ENCODE data around the gene FBXO9.
"Not testable (repeated sequence)": the region's sequence is repeated elsewhere in the genome, so short reads cannot be mapped to it uniquely, and the experiment has no call there.

Gene FBXO9

GRCh38 chr6:53056273-53056672, 8.9 kb upstream of the FBXO9 start:
- no peak for TF ChIP-seq CTCF (conservative IDR thresholded peaks at IDR 0.05; ENCODE audit: low read depth, low read length)
- no peak overlapping the region for H3K4me3 ChIP-seq (ENCODE audit: low read depth, low read length)
- no peak for DNase-seq (ENCODE audit: low read depth)

DNA sequence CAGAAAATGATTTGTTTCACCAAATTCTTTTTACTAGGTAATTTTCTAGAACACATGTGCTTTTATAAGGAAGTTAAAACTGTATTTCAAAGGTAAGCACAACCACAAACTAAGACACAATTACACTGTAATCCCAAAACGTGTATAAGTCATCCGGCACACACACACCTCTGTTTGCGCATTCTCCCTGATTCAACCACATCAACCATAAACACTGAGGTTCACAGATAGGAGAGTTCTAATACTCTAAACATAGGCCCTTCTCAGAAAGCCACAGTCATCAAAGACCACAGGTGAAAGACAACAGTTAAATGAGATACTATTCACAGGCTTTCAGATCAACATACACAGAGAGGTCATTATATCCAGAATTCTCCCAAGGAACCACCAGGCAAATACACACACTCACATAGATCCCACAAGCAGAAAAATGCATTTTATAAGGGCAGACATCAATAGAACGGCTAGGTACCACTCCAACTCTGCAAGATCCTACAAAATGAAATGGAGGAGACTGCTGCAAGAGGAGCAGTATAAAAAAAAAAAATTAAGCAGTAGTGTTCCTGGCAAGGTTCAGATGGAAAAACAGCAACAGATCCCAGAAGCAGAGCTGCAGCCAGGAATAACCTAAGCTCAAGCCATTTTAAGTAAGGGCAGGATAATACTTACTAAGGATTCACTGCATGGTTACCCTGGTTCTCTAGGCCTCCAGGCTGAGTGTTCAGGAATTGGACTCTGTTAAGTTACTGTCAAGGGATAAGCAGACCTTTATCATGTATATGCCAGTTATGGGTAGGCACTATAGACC, 6.6 kb upstream of the FBXO9 start:
- TF ChIP-seq CTCF (conservative IDR thresholded peaks at IDR 0.05; ENCODE audit: low read depth, low read length) = no peak
- no peak overlapping the region for H3K4me3 ChIP-seq (ENCODE audit: low read depth, low read length)
- DNase-seq (ENCODE audit: low read depth) = no peak

GRCh38 chr6:53059648-53060589, 5.3 kb upstream of the FBXO9 start:
- no peak for DNase-seq (ENCODE audit: low read depth)
- no peak for TF ChIP-seq CTCF (conservative IDR thresholded peaks at IDR 0.05; ENCODE audit: low read depth, low read length)
- H3K4me3 ChIP-seq (ENCODE audit: low read depth, low read length) = peak overlapping the region; percentile 96

DNA sequence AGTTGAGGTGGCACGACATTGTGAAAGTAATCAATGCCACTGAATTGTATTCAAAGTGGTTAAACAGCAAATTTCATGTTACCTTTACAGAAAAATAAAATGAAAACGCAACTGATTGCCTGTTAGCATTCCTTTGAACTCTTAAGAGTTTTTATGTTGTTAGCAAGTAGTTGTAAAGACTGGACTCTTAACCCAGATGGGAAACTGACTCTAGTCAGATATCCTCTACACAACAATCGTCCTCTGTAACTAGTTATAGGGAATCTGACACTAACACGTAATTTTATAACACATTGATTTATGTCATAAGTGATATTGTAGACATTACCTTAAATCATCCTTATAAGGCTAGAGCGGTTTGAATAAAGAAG, 3.0 kb upstream of the FBXO9 start:
- no peak for DNase-seq (ENCODE audit: low read depth)
- H3K4me3 ChIP-seq (ENCODE audit: low read depth, low read length) = peak overlapping the region; percentile 96
- TF ChIP-seq CTCF (conservative IDR thresholded peaks at IDR 0.05; ENCODE audit: low read depth, low read length) = no peak

- not testable (repeated sequence) for DNase-seq (ENCODE audit: low read depth); H3K4me3 ChIP-seq (ENCODE audit: low read depth, low read length)
Observed at GRCh38 chr6:53064255-53064654, 949 bp upstream of the FBXO9 start.

DNA sequence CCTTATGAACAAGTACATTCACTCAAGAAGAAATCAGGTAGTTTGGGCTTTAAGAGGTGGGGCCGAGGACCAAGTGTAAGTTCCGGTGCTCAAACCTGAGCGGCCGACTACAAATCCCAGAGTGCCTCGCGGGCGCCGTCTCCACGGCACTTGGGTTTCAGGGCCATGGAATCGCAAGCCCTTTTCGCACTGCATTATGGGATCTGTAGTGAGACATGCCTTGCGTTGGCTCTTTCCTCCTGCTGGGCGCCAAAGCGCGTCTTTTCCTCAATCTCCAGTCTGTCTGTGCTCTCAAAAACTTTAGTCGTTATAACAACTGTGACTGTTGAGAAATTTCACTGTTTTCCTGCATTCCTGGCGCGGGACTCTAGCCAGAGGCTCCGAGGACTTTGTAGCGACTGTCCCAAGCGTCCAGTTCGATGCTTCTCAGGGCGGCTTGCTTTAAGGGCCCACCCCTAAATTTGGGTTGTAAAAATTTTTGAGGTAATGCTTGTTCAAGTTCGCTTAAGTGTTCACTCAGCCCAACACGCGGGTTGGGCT, 408 bp upstream of the FBXO9 start:
- H3K4me3 ChIP-seq (ENCODE audit: low read depth, low read length) = peak overlapping the region; percentile 91
- peak; percentile 99 for DNase-seq (ENCODE audit: low read depth)
- TF ChIP-seq CTCF (conservative IDR thresholded peaks at IDR 0.05; ENCODE audit: low read depth, low read length) = no peak

- peak overlapping the region; percentile 91 for H3K4me3 ChIP-seq (ENCODE audit: low read depth, low read length)
- no peak for TF ChIP-seq CTCF (conservative IDR thresholded peaks at IDR 0.05; ENCODE audit: low read depth, low read length)
- peak; percentile 39 for DNase-seq (ENCODE audit: low read depth)
Observed at GRCh38 chr6:53066077-53066417, 843 bp downstream of the FBXO9 start.

Measured in choroid plexus epithelial cell (primary cell).